HCT116 (cell line): ENCODE results near the gene MAML2.

ENCODE experiments used
- CTCF ChIP-seq, 3 experiments: fragments of 200-600 bp in 1 of 3; sonication (generic) in 1 of 3; IDR thresholded peaks in 2 of 3; conservative IDR thresholded peaks in 1 of 3; 2 replicates each; pipeline ENCODE4 v1.5.1; 2012 to 2017; ENCODE audit warnings: low read depth in 2 of 3, low read length in 2 of 3, antibody characterized with exemption in 1 of 3, borderline replicate concordance in 1 of 3, control low read depth in 1 of 3, mild to moderate bottlenecking in 1 of 3, mixed read lengths in 1 of 3, mixed run types in 1 of 3, moderate library complexity in 1 of 3; ENCODE audit not compliant: insufficient read depth in 1 of 3
- JUND ChIP-seq: IDR thresholded peaks from 2 replicates; pipeline ENCODE4 v1.6.1; 2012
- REST ChIP-seq: IDR thresholded peaks from 2 replicates; pipeline ENCODE4 v1.6.1; 2012; ENCODE audit warnings: low read depth

GRCh38 chr11:96168623-96169022 is 174.4 kb downstream of the MAML2 start:
- TF ChIP-seq CTCF (IDR thresholded peaks at IDR 0.05 in 2 of 3, conservative IDR thresholded peaks at IDR 0.05 in 1 of 3; ENCODE audit: borderline replicate concordance in 1 of 3, insufficient read depth in 1 of 3, low read depth in 2 of 3, low read length in 2 of 3) (no peak), JUND (no peak), REST (no peak)
